ENCODE data around the gene TEX19. TPM values are rescaled to one million over a fixed set of nuclear protein-coding genes. Genes with fewer than 3 reads are reported as not detected.

TEX19 gene
- total and polyA plus RNA-seq, 12 donors = 0.26 TPM; not detected in 11

DNA sequence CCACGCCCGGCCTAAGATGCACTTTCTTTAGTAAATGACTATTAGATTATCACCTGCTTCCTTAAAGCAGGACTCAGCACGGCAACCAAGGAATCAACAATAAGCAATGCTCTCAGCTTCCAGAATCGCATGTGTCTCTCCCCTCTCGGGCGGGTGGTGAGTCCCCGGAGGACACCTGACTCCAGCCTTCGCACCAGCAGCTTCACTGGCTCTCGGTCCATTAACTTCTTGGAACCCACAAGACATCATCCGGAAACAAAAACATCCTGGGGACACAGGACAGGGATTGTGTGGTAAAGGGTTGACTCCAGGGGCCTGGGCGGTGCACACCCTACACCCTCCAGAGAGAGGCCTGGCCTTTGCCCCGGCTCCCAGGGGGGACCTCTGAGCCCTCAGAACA lies 35.2 kb downstream of the TEX19 start:
- 81 to 91% (median 87%) methylated on average over 11 to 12 of the region's 12 CpGs for WGBS, 4 donors
- intact Hi-C loops (cut with DNase I) = no loop called here
- H3K9me3 ChIP-seq (replicated peaks in 1 of 3) = no peaks in the 10 kb centered on the region
- peaks cover 0 to 5% of the 10 kb centered on the region in 2 donors for H3K36me3 ChIP-seq (replicated peaks in 1 of 2)
- H3K4me3 ChIP-seq = no peak overlapping the region
- H3K27me3 ChIP-seq = no peaks in the 10 kb centered on the region
- no peaks in the 10 kb centered on the region for H3K4me1 ChIP-seq (replicated peaks in 1 of 2)
- H3K27ac ChIP-seq = no peak overlapping the region
- no peak for DNase-seq
- TF ChIP-seq POLR2A (IDR thresholded peaks at IDR 0.05) = no peak
- TF ChIP-seq, protein P1, sequence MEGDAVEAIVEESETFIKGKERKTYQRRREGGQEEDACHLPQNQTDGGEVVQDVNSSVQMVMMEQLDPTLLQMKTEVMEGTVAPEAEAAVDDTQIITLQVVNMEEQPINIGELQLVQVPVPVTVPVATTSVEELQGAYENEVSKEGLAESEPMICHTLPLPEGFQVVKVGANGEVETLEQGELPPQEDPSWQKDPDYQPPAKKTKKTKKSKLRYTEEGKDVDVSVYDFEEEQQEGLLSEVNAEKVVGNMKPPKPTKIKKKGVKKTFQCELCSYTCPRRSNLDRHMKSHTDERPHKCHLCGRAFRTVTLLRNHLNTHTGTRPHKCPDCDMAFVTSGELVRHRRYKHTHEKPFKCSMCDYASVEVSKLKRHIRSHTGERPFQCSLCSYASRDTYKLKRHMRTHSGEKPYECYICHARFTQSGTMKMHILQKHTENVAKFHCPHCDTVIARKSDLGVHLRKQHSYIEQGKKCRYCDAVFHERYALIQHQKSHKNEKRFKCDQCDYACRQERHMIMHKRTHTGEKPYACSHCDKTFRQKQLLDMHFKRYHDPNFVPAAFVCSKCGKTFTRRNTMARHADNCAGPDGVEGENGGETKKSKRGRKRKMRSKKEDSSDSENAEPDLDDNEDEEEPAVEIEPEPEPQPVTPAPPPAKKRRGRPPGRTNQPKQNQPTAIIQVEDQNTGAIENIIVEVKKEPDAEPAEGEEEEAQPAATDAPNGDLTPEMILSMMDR (IDR thresholded peaks at IDR 0.05) = no peak

DNA sequence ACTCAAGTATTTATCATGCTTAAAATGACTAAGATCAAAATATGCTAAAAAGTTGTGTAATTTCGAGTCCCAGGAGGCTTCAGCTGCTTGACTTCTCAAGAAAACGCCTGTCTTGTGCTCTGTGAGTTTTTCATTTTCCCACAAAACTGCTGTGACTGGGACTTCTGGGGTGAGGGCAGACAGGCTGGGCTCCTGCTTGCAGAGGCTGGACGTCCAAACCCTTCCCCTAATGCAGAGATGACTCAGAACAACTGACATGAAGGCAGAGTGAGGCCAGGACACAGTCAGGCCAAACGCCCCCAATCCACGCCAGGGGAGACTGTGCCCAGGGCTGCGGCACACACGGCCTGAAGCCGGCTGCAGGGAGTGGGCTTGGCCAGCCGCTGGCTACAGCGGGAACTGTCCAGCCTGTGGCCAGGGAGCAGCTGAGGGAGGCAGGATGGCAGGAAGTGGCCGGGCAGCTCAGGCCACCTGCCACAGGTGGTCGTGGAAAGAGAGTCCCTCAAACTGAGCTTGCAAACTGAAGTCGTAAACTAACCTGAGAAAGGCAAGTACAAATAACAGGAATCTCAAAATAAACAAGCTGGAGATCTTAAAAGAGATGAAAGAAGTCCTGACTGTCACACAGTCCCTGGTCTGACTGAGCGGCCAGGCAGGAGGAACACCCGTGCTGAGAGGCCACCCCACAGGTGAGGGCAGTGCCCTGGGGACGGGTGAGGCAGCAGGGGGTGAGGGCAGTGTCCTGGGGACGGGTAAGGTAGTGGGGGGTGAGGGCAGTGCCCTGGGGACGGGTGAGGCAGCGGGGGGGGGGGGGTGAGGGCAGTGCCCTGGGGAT lies 37.8 kb downstream of the TEX19 start:
- WGBS, 4 donors = 72 to 86% (median 82%) methylated on average over 12 to 19 of the region's 19 CpGs
- DNase-seq = no peak
- no peak overlapping the region for H3K27ac ChIP-seq

DNA sequence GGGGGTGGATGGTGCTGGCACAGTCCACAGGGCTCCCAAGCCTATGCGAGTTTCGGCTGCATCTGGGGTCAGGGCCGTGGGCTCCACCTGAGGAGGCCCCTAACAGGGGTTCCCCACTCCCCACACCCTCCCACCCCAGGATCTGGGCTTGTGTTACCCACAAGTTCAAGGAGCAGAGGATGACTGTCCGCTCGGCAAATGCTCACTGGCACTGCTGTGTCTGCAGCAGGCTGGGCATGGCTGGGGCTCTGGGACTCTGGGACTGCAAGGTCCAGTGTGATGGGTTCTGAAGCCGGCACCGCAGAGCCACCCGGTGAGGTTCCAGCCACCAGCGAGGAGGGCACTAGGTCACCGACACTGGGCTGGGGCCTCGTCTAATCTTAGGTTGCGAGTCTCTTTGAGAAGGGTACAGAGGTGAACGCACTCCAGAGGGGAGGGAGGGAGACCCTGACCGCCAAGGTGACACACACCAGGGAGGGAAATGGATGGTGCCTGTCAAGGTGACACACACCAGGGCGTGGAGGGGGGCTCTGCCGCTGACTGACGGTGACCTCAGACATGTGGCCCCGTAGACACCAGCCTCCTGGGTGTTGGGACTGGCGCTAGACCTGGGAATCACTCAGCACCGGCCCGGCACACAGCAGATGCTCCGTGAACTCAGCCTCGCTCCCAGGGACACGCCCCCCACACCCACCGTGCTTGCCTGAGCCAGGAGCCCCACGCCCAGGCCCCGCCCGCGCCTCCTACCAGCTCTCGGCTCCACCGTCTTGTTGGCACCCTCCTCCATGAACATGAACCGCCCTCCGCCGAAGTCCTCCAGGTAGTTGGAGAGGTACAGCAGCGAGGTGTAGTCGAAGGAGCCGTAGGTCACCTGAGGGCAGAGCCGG lies 38.6 kb downstream of the TEX19 start:
- intact Hi-C loops (cut with DNase I) = no loop called here
- TF ChIP-seq, protein P1 (IDR thresholded peaks at IDR 0.05) = no peak
- no peak for TF ChIP-seq POLR2A (IDR thresholded peaks at IDR 0.05)
- no peak for DNase-seq
- H3K9me3 ChIP-seq (replicated peaks in 1 of 3) = no peaks in the 10 kb centered on the region
- H3K27ac ChIP-seq = no peak overlapping the region
- 90 to 95% (median 93%) methylated on average over 23 to 38 of the region's 38 CpGs for WGBS, 4 donors
- no peaks in the 10 kb centered on the region for H3K4me1 ChIP-seq (replicated peaks in 1 of 2)
- H3K27me3 ChIP-seq = no peaks in the 10 kb centered on the region
- H3K36me3 ChIP-seq (replicated peaks in 1 of 2) = no peaks in the 10 kb centered on the region
- H3K4me3 ChIP-seq = no peak overlapping the region

More for the DNA sequence above, 37.8 kb downstream of the TEX19 start:
- no peaks in the 10 kb centered on the region for H3K9me3 ChIP-seq (replicated peaks in 1 of 3)
- H3K27me3 ChIP-seq = no peaks in the 10 kb centered on the region
- H3K4me3 ChIP-seq = no peak overlapping the region
- TF ChIP-seq POLR2A (IDR thresholded peaks at IDR 0.05) = no peak
- TF ChIP-seq, protein P1 (IDR thresholded peaks at IDR 0.05) = no peak
- peaks cover 0 to 4% of the 10 kb centered on the region in 2 donors for H3K36me3 ChIP-seq (replicated peaks in 1 of 2)
- H3K4me1 ChIP-seq (replicated peaks in 1 of 2) = no peaks in the 10 kb centered on the region
- intact Hi-C loops (cut with DNase I) = no loop called here

DNA sequence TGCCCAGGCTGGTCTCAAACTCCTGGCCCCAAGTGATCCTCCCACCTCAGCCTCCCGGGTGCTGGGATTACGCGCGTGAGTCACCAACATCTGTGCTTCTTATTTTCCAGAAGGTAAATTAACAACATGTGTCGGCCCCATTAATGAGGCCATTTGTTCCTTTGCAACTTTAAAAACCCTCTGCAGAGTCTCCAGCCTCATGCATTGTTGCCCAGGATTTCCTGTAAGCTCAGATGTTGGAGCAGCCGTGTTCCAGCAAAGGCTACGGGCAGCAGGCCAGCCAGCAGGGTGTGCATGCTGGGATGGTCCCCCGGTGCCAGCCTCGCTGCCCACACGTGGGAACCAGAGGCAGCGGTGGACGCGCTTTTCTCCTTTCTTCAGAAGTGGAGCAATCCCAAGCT lies 40.0 kb downstream of the TEX19 start:
- H3K4me3 ChIP-seq = no peak overlapping the region
- no peak overlapping the region for H3K27ac ChIP-seq
- DNase-seq = no peak
- H3K27me3 ChIP-seq = no peaks in the 10 kb centered on the region
- 69 to 94% (median 79%) methylated on average over 10 to 13 of the region's 13 CpGs for WGBS, 4 donors
- H3K9me3 ChIP-seq (replicated peaks in 1 of 3) = no peaks in the 10 kb centered on the region
- intact Hi-C loops (cut with DNase I) = no loop called here
- peaks cover 0 to 8% of the 10 kb centered on the region in 2 donors for H3K36me3 ChIP-seq (replicated peaks in 1 of 2)
- TF ChIP-seq, protein P1 (IDR thresholded peaks at IDR 0.05) = no peak
- no peak for TF ChIP-seq POLR2A (IDR thresholded peaks at IDR 0.05)
- H3K4me1 ChIP-seq (replicated peaks in 1 of 2) = no peaks in the 10 kb centered on the region
